GM18511 (cell line): Measurements from ENCODE around the gene FABP6.
"Not testable (repeated sequence)": the region's sequence is repeated elsewhere in the genome, so short reads cannot be mapped to it uniquely, and the experiment has no call there.

Experiments used
- ATAC-seq: cut with Tn5 transposase; IDR thresholded peaks from one replicate; pipeline ENCODE4 v1.9.1; 2021; ENCODE audit warnings: mild to moderate bottlenecking, moderate library complexity; ENCODE audit not compliant: unreplicated experiment

The FABP6 gene

GRCh38 chr5:160229190-160229742 is at the start of gene FABP6:
Gene FABP6 (plus strand): TSS chr5:160229506. CDS start chr5:160229558, 52 bp downstream.
- ATAC-seq: no peak

GRCh38 chr5:160180931-160181330 is 48.4 kb upstream of the FABP6 start:
- ATAC-seq: no peak

GRCh38 chr5:160181965-160182622 is 47.2 kb upstream of the FABP6 start:
- no peak for ATAC-seq

GRCh38 chr5:160183075-160183474 is 46.2 kb upstream of the FABP6 start:
- ATAC-seq: no peak

GRCh38 chr5:160185626-160186360 is 43.5 kb upstream of the FABP6 start:
- ATAC-seq: no peak

GRCh38 chr5:160186480-160186879 is 42.8 kb upstream of the FABP6 start:
- no peak for ATAC-seq

- no peak for ATAC-seq
Measured at GRCh38 chr5:160187091-160187490, 42.2 kb upstream of the FABP6 start.

GRCh38 chr5:160188141-160189015 is 40.9 kb upstream of the FABP6 start:
- peak; percentile 53 for ATAC-seq

- no peak for ATAC-seq
Measured at GRCh38 chr5:160192424-160192823, 36.9 kb upstream of the FABP6 start.

GRCh38 chr5:160193076-160193475 is 36.2 kb upstream of the FABP6 start:
- not testable (repeated sequence) for ATAC-seq

- ATAC-seq: not testable (repeated sequence)
Measured at GRCh38 chr5:160193790-160194189, 35.5 kb upstream of the FABP6 start.

GRCh38 chr5:160197341-160198144 is 31.8 kb upstream of the FABP6 start:
- no peak for ATAC-seq

GRCh38 chr5:160198146-160198545 is 31.2 kb upstream of the FABP6 start:
- ATAC-seq: no peak

GRCh38 chr5:160198841-160199409 is 30.4 kb upstream of the FABP6 start:
- ATAC-seq: no peak

GRCh38 chr5:160199410-160199911 is 29.8 kb upstream of the FABP6 start:
- ATAC-seq: peak; percentile 99

GRCh38 chr5:160207061-160207460 is 22.2 kb upstream of the FABP6 start:
- no peak for ATAC-seq

GRCh38 chr5:160209917-160210316 is 19.4 kb upstream of the FABP6 start:
- ATAC-seq: no peak

GRCh38 chr5:160210606-160211005 is 18.7 kb upstream of the FABP6 start:
- ATAC-seq: no peak

- no peak for ATAC-seq
Measured at GRCh38 chr5:160211352-160211751, 18.0 kb upstream of the FABP6 start.

- no peak for ATAC-seq
Measured at GRCh38 chr5:160213537-160213936, 15.8 kb upstream of the FABP6 start.
